OCI-LY1 (cell line): ENCODE data around the gene ISX.

ENCODE experiments used
- H2AFZ ChIP-seq: fragments of 200-600 bp; sonication (generic), shearing (Covaris generic); 2 replicates; pipeline ENCODE4 v1.6.0; 2014; ENCODE audit warnings: antibody characterized with exemption, mild to moderate bottlenecking, low read length
- H3F3A ChIP-seq: fragments of 200-600 bp; sonication (generic), shearing (Covaris generic); 2 replicates; pipeline ENCODE4 v1.6.0; 2014; ENCODE audit warnings: mild to moderate bottlenecking, antibody characterized with exemption, low read length, moderate library complexity; ENCODE audit not compliant: insufficient read depth
- H3K27ac ChIP-seq: fragments of 200-600 bp; sonication (generic); 2 replicates; pipeline ENCODE4 v1.5.1; 2014; ENCODE audit warnings: low read length, mixed run types, mild to moderate bottlenecking, low read depth; ENCODE audit not compliant: poor library complexity, severe bottlenecking
- H3K27me3 ChIP-seq: fragments of 200-600 bp; sonication (generic); 2 replicates; pipeline ENCODE4 v1.6.0; 2014; ENCODE audit warnings: antibody characterized with exemption, mild to moderate bottlenecking, low read length, moderate library complexity; ENCODE audit not compliant: insufficient read depth
- H3K36me3 ChIP-seq: fragments of 200-600 bp; sonication (generic); 2 replicates; pipeline ENCODE4 v1.6.1; 2014; ENCODE audit warnings: mild to moderate bottlenecking, antibody characterized with exemption, low read length, moderate library complexity, mixed read lengths; ENCODE audit not compliant: insufficient read depth
- H3K4me1 ChIP-seq: fragments of 200-600 bp; sonication (generic); 2 replicates; pipeline ENCODE4 v1.5.1; 2014; ENCODE audit warnings: mild to moderate bottlenecking, low read length, moderate library complexity; ENCODE audit not compliant: insufficient read depth, severe bottlenecking
- H3K4me2 ChIP-seq: fragments of 200-600 bp; sonication (generic), shearing (Covaris generic); 2 replicates; pipeline ENCODE4 v1.6.1; 2014; ENCODE audit warnings: low read length
- H3K4me3 ChIP-seq: fragments of 200-600 bp; sonication (generic); 2 replicates; pipeline ENCODE4 v1.5.1; 2014; ENCODE audit warnings: low read length, low read depth, mild to moderate bottlenecking, mixed read lengths; ENCODE audit not compliant: poor library complexity, severe bottlenecking
- H3K79me2 ChIP-seq: fragments of 200-600 bp; shearing (Covaris generic); 2 replicates; pipeline ENCODE4 v1.6.1; 2016; ENCODE audit warnings: mixed run types, low read length, mixed read lengths; ENCODE audit not compliant: insufficient read depth
- H3K9ac ChIP-seq: fragments of 200-600 bp; sonication (generic), shearing (Covaris generic); 2 replicates; pipeline ENCODE4 v1.6.1; 2014; ENCODE audit warnings: mild to moderate bottlenecking, low read length, mixed read lengths
- H3K9me2 ChIP-seq: fragments of 200-600 bp; sonication (generic), shearing (Covaris generic); 2 replicates; pipeline ENCODE4 v1.6.1; 2014; ENCODE audit warnings: low read depth, mild to moderate bottlenecking, low read length, mixed read lengths
- H3K9me3 ChIP-seq: fragments of 200-600 bp; shearing (Covaris generic); 2 replicates; pipeline ENCODE4 v1.6.1; 2014; ENCODE audit warnings: low read length, mixed read lengths
- H4K20me1 ChIP-seq: fragments of 200-600 bp; sonication (generic), shearing (Covaris generic); 2 replicates; pipeline ENCODE4 v1.6.0; 2016; ENCODE audit warnings: mild to moderate bottlenecking, low read length; ENCODE audit not compliant: insufficient read depth
- EZH2 ChIP-seq: fragments of 200-600 bp; sonication (generic), shearing (Covaris generic); IDR thresholded peaks from 2 replicates; pipeline ENCODE4 v1.8.0; 2017; ENCODE audit warnings: borderline replicate concordance, mixed run types, mild to moderate bottlenecking, antibody characterized with exemption, low read length, moderate library complexity, mixed read lengths
- TF ChIP-seq, protein P1 (sequence below): fragments of 200-600 bp; sonication (generic), shearing (Covaris generic); IDR thresholded peaks from 2 replicates; pipeline ENCODE4 v1.5.1; 2017; ENCODE audit warnings: mild to moderate bottlenecking, antibody characterized with exemption, low read length, moderate library complexity, mixed read lengths

The ISX gene

DNA sequence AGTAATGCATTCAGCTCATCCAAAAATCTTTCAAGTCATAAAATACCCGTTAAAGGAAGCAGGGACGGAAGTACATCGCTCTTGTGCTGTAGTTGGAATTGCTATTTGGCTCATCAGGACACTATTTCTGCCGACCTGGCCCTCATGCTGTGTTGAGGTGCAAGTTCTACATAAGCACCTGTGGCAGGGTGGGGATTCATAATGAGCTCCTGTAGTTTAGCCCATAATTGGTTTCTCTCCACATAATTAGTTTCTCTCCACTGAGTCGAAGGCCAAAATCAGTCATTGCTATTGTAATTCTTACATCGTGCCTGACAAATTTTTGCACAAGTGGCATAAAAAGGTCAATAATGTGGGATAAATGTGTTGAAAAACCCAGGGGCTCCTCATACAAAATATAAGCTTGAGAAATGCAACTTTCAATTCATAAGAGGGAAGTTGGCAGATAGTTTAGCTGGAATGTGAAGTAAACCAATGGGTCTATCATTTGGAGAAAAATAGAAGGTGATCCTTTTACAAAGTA, 14.9 kb upstream of the ISX start:
- no peaks in the 10 kb centered on the region; the same call in 1 of the 2 replicates for H3K36me3 ChIP-seq
- H3K27me3 ChIP-seq: peaks cover 6% of the 10 kb centered on the region; the same call in 1 of the 2 replicates
- H3K79me2 ChIP-seq: no peaks in the 10 kb centered on the region
- H3K4me3 ChIP-seq: no peak overlapping the region
- H3K9me2 ChIP-seq: no peaks in the 10 kb centered on the region
- H2AFZ ChIP-seq: no peak overlapping the region
- H3K27ac ChIP-seq: no peak overlapping the region
- no peaks in the 10 kb centered on the region for H3K4me1 ChIP-seq
- H3F3A ChIP-seq: no peaks in the 10 kb centered on the region
- H4K20me1 ChIP-seq: no peaks in the 10 kb centered on the region
- no peak overlapping the region for H3K4me2 ChIP-seq
- H3K9me3 ChIP-seq: no peaks in the 10 kb centered on the region
- no peak overlapping the region for H3K9ac ChIP-seq
- TF ChIP-seq, protein P1, sequence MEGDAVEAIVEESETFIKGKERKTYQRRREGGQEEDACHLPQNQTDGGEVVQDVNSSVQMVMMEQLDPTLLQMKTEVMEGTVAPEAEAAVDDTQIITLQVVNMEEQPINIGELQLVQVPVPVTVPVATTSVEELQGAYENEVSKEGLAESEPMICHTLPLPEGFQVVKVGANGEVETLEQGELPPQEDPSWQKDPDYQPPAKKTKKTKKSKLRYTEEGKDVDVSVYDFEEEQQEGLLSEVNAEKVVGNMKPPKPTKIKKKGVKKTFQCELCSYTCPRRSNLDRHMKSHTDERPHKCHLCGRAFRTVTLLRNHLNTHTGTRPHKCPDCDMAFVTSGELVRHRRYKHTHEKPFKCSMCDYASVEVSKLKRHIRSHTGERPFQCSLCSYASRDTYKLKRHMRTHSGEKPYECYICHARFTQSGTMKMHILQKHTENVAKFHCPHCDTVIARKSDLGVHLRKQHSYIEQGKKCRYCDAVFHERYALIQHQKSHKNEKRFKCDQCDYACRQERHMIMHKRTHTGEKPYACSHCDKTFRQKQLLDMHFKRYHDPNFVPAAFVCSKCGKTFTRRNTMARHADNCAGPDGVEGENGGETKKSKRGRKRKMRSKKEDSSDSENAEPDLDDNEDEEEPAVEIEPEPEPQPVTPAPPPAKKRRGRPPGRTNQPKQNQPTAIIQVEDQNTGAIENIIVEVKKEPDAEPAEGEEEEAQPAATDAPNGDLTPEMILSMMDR: no peak
- TF ChIP-seq EZH2: no peak

GRCh38 chr22:35051791-35052190, 14.2 kb upstream of the ISX start:
- no peak overlapping the region for H2AFZ ChIP-seq
- H3K27me3 ChIP-seq: peaks cover 5% of the 10 kb centered on the region; the same call in 1 of the 2 replicates
- H3K4me2 ChIP-seq: no peak overlapping the region
- no peaks in the 10 kb centered on the region for H3F3A ChIP-seq
- no peaks in the 10 kb centered on the region; the same call in 1 of the 2 replicates for H3K36me3 ChIP-seq
- H3K9me2 ChIP-seq: no peaks in the 10 kb centered on the region
- H3K4me3 ChIP-seq: no peak overlapping the region
- H3K9ac ChIP-seq: no peak overlapping the region
- H3K79me2 ChIP-seq: no peaks in the 10 kb centered on the region
- H3K4me1 ChIP-seq: no peaks in the 10 kb centered on the region
- TF ChIP-seq EZH2: no peak
- TF ChIP-seq, protein P1: no peak
- no peaks in the 10 kb centered on the region for H3K9me3 ChIP-seq
- no peak overlapping the region for H3K27ac ChIP-seq
- H4K20me1 ChIP-seq: no peaks in the 10 kb centered on the region

- H3K9me2 ChIP-seq: no peaks in the 10 kb centered on the region
- H3K36me3 ChIP-seq: peaks cover 5% of the 10 kb centered on the region
- no peak overlapping the region for H2AFZ ChIP-seq
- no peaks in the 10 kb centered on the region for H3K4me1 ChIP-seq
- no peak overlapping the region for H3K9ac ChIP-seq
- no peaks in the 10 kb centered on the region; the same call in 1 of the 2 replicates for H3K9me3 ChIP-seq
- H3K4me2 ChIP-seq: no peak overlapping the region
- H3F3A ChIP-seq: no peaks in the 10 kb centered on the region
- no peaks in the 10 kb centered on the region for H4K20me1 ChIP-seq
- H3K27ac ChIP-seq: no peak overlapping the region
- H3K4me3 ChIP-seq: no peak overlapping the region
- TF ChIP-seq, protein P1: no peak
- no peak for TF ChIP-seq EZH2
- no peaks in the 10 kb centered on the region for H3K27me3 ChIP-seq
- no peaks in the 10 kb centered on the region for H3K79me2 ChIP-seq
Observed at GRCh38 chr22:35053060-35053835, 12.7 kb upstream of the ISX start.
